Heart left ventricle (tissue), 13 donors: ENCODE measurements around the gene MACO1.
"Not testable (repeated sequence)": the region's sequence is repeated elsewhere in the genome, so short reads cannot be mapped to it uniquely, and the experiment has no call there.

Experiments used
- CTCF ChIP-seq, 12 donors: fragments of 200-600 bp; sonication (generic) in 4 of 12; IDR thresholded peaks; one replicate each; pipeline versions ENCODE4 v1.5.0 to v1.8.0; 2018 to 2022; ENCODE audit warnings: antibody characterized with exemption in 12 of 12, mild to moderate bottlenecking in 5 of 12
- POLR2A ChIP-seq, 2 donors: fragments of 450-650 bp; IDR thresholded peaks; one replicate each; pipeline ENCODE4 v1.6.1; 2017; ENCODE audit warnings: antibody characterized with exemption in 2 of 2, mild to moderate bottlenecking in 2 of 2, moderate library complexity in 2 of 2
- donor health status: ischemic (EF 13 %, LVEDD 7.1; RV severe dilation, severe dysfunction).
- donor health status: DM: no; HTN: yes; CAD: no.
- donor health status: DM: no; HTN: no; CAD: no.
- donor health status: ischemic (EF 25% LVEDD 6.9; RV normal size, moderate dysfunction).
- donor health status: ischemic (EF 25% LVEDD 5.7; RV mildly dilated, moderate dysfunction).
- donor health status: ischemic (EF 35%, LVEDD 5.7; RV mildly dilated, moderate dysfunction).
- donor health status: nonischemic (EF 11% LVEDD 7.7; RV severe dilation, severe dysfunction).
- donor health status: DM: yes; HTN: yes; CAD: no.
- donor health status: PGD.
- donor health status: ischemic (EF 29% LVEDD 5.4; RV normal size, mild dysfunction).
- donor health status: nonischemic (EF 23%, LVEDD 6.1; RV moderate dilation, normal function).

GRCh38 chr1:25419339-25419738 is 11.4 kb upstream of the MACO1 start:
- not testable (repeated sequence) for TF ChIP-seq CTCF, POLR2A (IDR thresholded peaks at IDR 0.05)
